Measurements from ENCODE around the gene XCL1. TPM values are rescaled to one million over a fixed set of nuclear protein-coding genes. Genes with fewer than 3 reads are reported as not detected.

The XCL1 gene
- total RNA-seq, 1 experiment from 2014 or later = not detected

- no peak for DNase-seq (ENCODE audit: low spot score)
- Histone ChIP-seq H3K4me3 (ENCODE audit: low read depth, low read length, poor library complexity, severe bottlenecking) (no peak overlapping the region), H3K27me3 (replicated peaks; ENCODE audit: insufficient read depth, low read depth, low read length, poor library complexity) (peaks cover 28% of the 10 kb centered on the region), H3K27ac (ENCODE audit: low read depth, low read length, poor library complexity, severe bottlenecking) (no peak overlapping the region), H3K36me3 (ENCODE audit: insufficient read depth, low read length, poor library complexity, severe bottlenecking) (no peaks in the 10 kb centered on the region), H3K4me1 (ENCODE audit: insufficient read depth, low read length, poor library complexity, severe bottlenecking) (no peaks in the 10 kb centered on the region), H3K9me3 (ENCODE audit: low read depth, low read length, poor library complexity, severe bottlenecking) (no peaks in the 10 kb centered on the region)
- CTCF ChIA-PET = no interaction called here
- intact Hi-C loops (cut with micrococcal nuclease; ENCODE audit: unreplicated experiment) = no loop called here
- no TSS peak for BruUV-seq (replicated peaks)
- TF ChIP-seq EZH2 (IDR thresholded peaks at IDR 0.05; ENCODE audit: borderline replicate concordance, low read depth, low read length, poor library complexity, severe bottlenecking) = no peak
- TF ChIP-seq, protein P1, sequence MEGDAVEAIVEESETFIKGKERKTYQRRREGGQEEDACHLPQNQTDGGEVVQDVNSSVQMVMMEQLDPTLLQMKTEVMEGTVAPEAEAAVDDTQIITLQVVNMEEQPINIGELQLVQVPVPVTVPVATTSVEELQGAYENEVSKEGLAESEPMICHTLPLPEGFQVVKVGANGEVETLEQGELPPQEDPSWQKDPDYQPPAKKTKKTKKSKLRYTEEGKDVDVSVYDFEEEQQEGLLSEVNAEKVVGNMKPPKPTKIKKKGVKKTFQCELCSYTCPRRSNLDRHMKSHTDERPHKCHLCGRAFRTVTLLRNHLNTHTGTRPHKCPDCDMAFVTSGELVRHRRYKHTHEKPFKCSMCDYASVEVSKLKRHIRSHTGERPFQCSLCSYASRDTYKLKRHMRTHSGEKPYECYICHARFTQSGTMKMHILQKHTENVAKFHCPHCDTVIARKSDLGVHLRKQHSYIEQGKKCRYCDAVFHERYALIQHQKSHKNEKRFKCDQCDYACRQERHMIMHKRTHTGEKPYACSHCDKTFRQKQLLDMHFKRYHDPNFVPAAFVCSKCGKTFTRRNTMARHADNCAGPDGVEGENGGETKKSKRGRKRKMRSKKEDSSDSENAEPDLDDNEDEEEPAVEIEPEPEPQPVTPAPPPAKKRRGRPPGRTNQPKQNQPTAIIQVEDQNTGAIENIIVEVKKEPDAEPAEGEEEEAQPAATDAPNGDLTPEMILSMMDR (conservative IDR thresholded peaks at IDR 0.05; ENCODE audit: low read depth, low read length) = no peak
- POLR2A ChIA-PET (ENCODE audit: low non-redundant PET) = no interaction called here
These were observed 14.4 kb upstream of the XCL1 start for GRCh38 chr1:168561989-168562388.

GRCh38 chr1:168565825-168566224 is 10.6 kb upstream of the XCL1 start:
- no TSS peak for BruUV-seq (replicated peaks)

GRCh38 chr1:168567007-168567406 is 9.4 kb upstream of the XCL1 start:
- no TSS peak for BruUV-seq (replicated peaks)

More at GRCh38 chr1:168565825-168566224, 10.6 kb upstream of the XCL1 start:
- ChIA-PET POLR2A (ENCODE audit: low non-redundant PET) (no interaction called here), CTCF (no interaction called here)
- TF ChIP-seq, protein P1 (conservative IDR thresholded peaks at IDR 0.05; ENCODE audit: low read depth, low read length) = no peak
- no peak for TF ChIP-seq EZH2 (IDR thresholded peaks at IDR 0.05; ENCODE audit: borderline replicate concordance, low read depth, low read length, poor library complexity, severe bottlenecking)
- Histone ChIP-seq H3K36me3 (ENCODE audit: insufficient read depth, low read length, poor library complexity, severe bottlenecking) (no peaks in the 10 kb centered on the region), H3K9me3 (ENCODE audit: low read depth, low read length, poor library complexity, severe bottlenecking) (no peaks in the 10 kb centered on the region), H3K27me3 (replicated peaks; ENCODE audit: insufficient read depth, low read depth, low read length, poor library complexity) (peaks cover 20% of the 10 kb centered on the region), H3K4me3 (ENCODE audit: low read depth, low read length, poor library complexity, severe bottlenecking) (no peak overlapping the region), H3K4me1 (ENCODE audit: insufficient read depth, low read length, poor library complexity, severe bottlenecking) (no peaks in the 10 kb centered on the region), H3K27ac (ENCODE audit: low read depth, low read length, poor library complexity, severe bottlenecking) (no peak overlapping the region)
- intact Hi-C loops (cut with micrococcal nuclease; ENCODE audit: unreplicated experiment) = no loop called here
- DNase-seq (ENCODE audit: low spot score) = no peak

More at GRCh38 chr1:168567007-168567406, 9.4 kb upstream of the XCL1 start:
- intact Hi-C loops (cut with micrococcal nuclease; ENCODE audit: unreplicated experiment) = no loop called here
- H3K9me3 ChIP-seq (ENCODE audit: low read depth, low read length, poor library complexity, severe bottlenecking) = no peaks in the 10 kb centered on the region
- ChIA-PET CTCF (no interaction called here), POLR2A (ENCODE audit: low non-redundant PET) (no interaction called here)
- no peak overlapping the region for H3K27ac ChIP-seq (ENCODE audit: low read depth, low read length, poor library complexity, severe bottlenecking)
- TF ChIP-seq, protein P1 (conservative IDR thresholded peaks at IDR 0.05; ENCODE audit: low read depth, low read length) = no peak
- no peak for TF ChIP-seq EZH2 (IDR thresholded peaks at IDR 0.05; ENCODE audit: borderline replicate concordance, low read depth, low read length, poor library complexity, severe bottlenecking)
- DNase-seq (ENCODE audit: low spot score) = no peak
- H3K27me3 ChIP-seq (replicated peaks; ENCODE audit: insufficient read depth, low read depth, low read length, poor library complexity) = peaks cover 16% of the 10 kb centered on the region
- H3K4me1 ChIP-seq (ENCODE audit: insufficient read depth, low read length, poor library complexity, severe bottlenecking) = no peaks in the 10 kb centered on the region
- no peak overlapping the region for H3K4me3 ChIP-seq (ENCODE audit: low read depth, low read length, poor library complexity, severe bottlenecking)
- H3K36me3 ChIP-seq (ENCODE audit: insufficient read depth, low read length, poor library complexity, severe bottlenecking) = no peaks in the 10 kb centered on the region

All from A673 (cell line).